CD14-positive monocyte (primary cell): Measurements from ENCODE around the gene TENM3. TPM values are rescaled to one million over a fixed set of nuclear protein-coding genes. Genes with fewer than 3 reads are reported as not detected.

Experiments used
- DNase-seq, 3 donors: peaks; one replicate each; pipeline ENCODE4 v3.0.0-alpha.2; 2011 to 2022
- H2AFZ ChIP-seq: 2 replicates; pipeline ENCODE4 v1.6.0; 2012; ENCODE audit warnings: mild to moderate bottlenecking, low read depth, low read length, inconsistent platforms; ENCODE audit not compliant: insufficient read depth, poor library complexity, severe bottlenecking
- H3K27ac ChIP-seq, 2 donors: 1 replicate in 1 of 2; 2 replicates in 1 of 2; pipeline ENCODE4 v1.5.1; 2012 to 2013; ENCODE audit warnings: low read length in 2 of 2, control low read depth in 1 of 2, inconsistent platforms in 1 of 2, low read depth in 1 of 2, mild to moderate bottlenecking in 1 of 2
- H3K27me3 ChIP-seq, 2 donors: one replicate each; pipeline versions ENCODE4 v1.6.0 to v1.6.1; 2011 to 2013; ENCODE audit warnings: low read length in 2 of 2; ENCODE audit not compliant: control insufficient read depth in 2 of 2, insufficient read depth in 2 of 2
- H3K36me3 ChIP-seq, 2 donors: replicated peaks in 1 of 2; 1 replicate in 1 of 2; 2 replicates in 1 of 2; pipeline versions ENCODE4 v1.5.1 to v1.6.1; 2012 to 2013; ENCODE audit warnings: low read length in 2 of 2, control low read depth in 1 of 2, inconsistent platforms in 1 of 2, mild to moderate bottlenecking in 1 of 2; ENCODE audit not compliant: insufficient read depth in 2 of 2, control insufficient read depth in 1 of 2
- H3K4me1 ChIP-seq, 2 donors: 1 replicate in 1 of 2; 2 replicates in 1 of 2; pipeline versions ENCODE4 v1.5.1 to v1.6.1; 2012 to 2013; ENCODE audit warnings: low read length in 2 of 2, control low read depth in 1 of 2, inconsistent platforms in 1 of 2, mild to moderate bottlenecking in 1 of 2, moderate library complexity in 1 of 2; ENCODE audit not compliant: insufficient read depth in 2 of 2, control insufficient read depth in 1 of 2
- H3K4me2 ChIP-seq: replicated peaks from 2 replicates; pipeline ENCODE3; 2012; ENCODE audit warnings: low read length, moderate library complexity, mild to moderate bottlenecking; ENCODE audit not compliant: poor library complexity, severe bottlenecking; ENCODE audit errors: extremely low read depth
- H3K4me3 ChIP-seq, 3 experiments: fragments of 200-600 bp in 1 of 3; sonication (generic) in 1 of 3; replicated peaks in 1 of 3; 1 replicate in 2 of 3; 2 replicates in 1 of 3; pipeline ENCODE4 v1.5.1; 2011 to 2013; ENCODE audit warnings: low read length in 3 of 3, mild to moderate bottlenecking in 3 of 3, control low read depth in 2 of 3, low read depth in 2 of 3, inconsistent platforms in 1 of 3, moderate library complexity in 1 of 3
- H3K79me2 ChIP-seq: 2 replicates; pipeline ENCODE4 v1.6.0; 2012; ENCODE audit warnings: mild to moderate bottlenecking, control low read depth, inconsistent platforms, low read length, moderate library complexity; ENCODE audit not compliant: insufficient read depth
- H3K9ac ChIP-seq: 2 replicates; pipeline ENCODE4 v1.6.0; 2017; ENCODE audit warnings: low read length, mild to moderate bottlenecking; ENCODE audit not compliant: insufficient read depth, poor library complexity, severe bottlenecking
- H3K9me3 ChIP-seq, 2 donors: replicated peaks in 1 of 2; 1 replicate in 1 of 2; 2 replicates in 1 of 2; pipeline versions ENCODE4 v1.5.1 to v1.6.1; 2012 to 2013; ENCODE audit warnings: low read length in 2 of 2, control low read depth in 1 of 2; ENCODE audit not compliant: control insufficient read depth in 1 of 2, insufficient read depth in 1 of 2
- H4K20me1 ChIP-seq: 2 replicates; pipeline ENCODE4 v1.6.0; 2012; ENCODE audit warnings: mild to moderate bottlenecking, low read length, control low read depth, moderate library complexity; ENCODE audit not compliant: insufficient read depth
- H3K27ac Mint-ChIP-seq, 7 donors: one replicate each; pipeline ENCODE4 v1.8.0; 2020; ENCODE audit warnings: mild to moderate bottlenecking in 7 of 7, mixed read lengths in 7 of 7, moderate library complexity in 6 of 7, inconsistent platforms in 2 of 7
- H3K27me3 Mint-ChIP-seq, 3 donors: one replicate each; pipeline ENCODE4 v1.8.0; 2021 to 2022; ENCODE audit warnings: low read depth in 3 of 3, mild to moderate bottlenecking in 3 of 3, mixed read lengths in 3 of 3, moderate library complexity in 3 of 3, inconsistent platforms in 1 of 3
- H3K36me3 Mint-ChIP-seq, 2 donors: one replicate each; pipeline ENCODE4 v1.8.0; 2020; ENCODE audit warnings: mixed read lengths in 2 of 2, inconsistent platforms in 1 of 2, mild to moderate bottlenecking in 1 of 2
- H3K4me1 Mint-ChIP-seq: one replicate; pipeline ENCODE4 v1.8.0; 2020; ENCODE audit warnings: mild to moderate bottlenecking, mixed read lengths
- H3K4me3 Mint-ChIP-seq, 2 donors: one replicate each; pipeline ENCODE4 v1.8.0; 2020; ENCODE audit warnings: mild to moderate bottlenecking in 2 of 2, mixed read lengths in 2 of 2, moderate library complexity in 1 of 2
- H3K9me3 Mint-ChIP-seq, 7 donors: one replicate each; pipeline ENCODE4 v1.8.0; 2020 to 2022; ENCODE audit warnings: mixed read lengths in 7 of 7, mild to moderate bottlenecking in 6 of 7, moderate library complexity in 6 of 7, inconsistent platforms in 2 of 7
- CTCF ChIP-seq: fragments of 200-600 bp; IDR thresholded peaks from one replicate; pipeline ENCODE4 v1.8.0; 2022; ENCODE audit warnings: antibody characterized with exemption, mild to moderate bottlenecking
- WGBS: methylation state at CpG from one replicate; pipeline ENCODE4 v1.1.5; 2013; ENCODE audit warnings: missing lambda C conversion rate; ENCODE audit not compliant: insufficient coverage; 5-methylcytosine and 5-hydroxymethylcytosine counted together
- intact Hi-C, 2 donors: fragments of 100-400 bp; cut with micrococcal nuclease; formaldehyde crosslinking; loops; one replicate each; pipeline versions ENCODE4 v1.15.0 to v1.15.1; 2023
- polyA plus RNA-seq, 3 donors: library from polyadenylated mRNA; depleted of rRNA in 1 of 3; unstranded in 2 of 3; stranded (reverse) in 1 of 3; fragments of 300-500 nt in 2 of 3; fragments of >200 nt in 1 of 3; fragmentation: Illumina TruSeq in 2 of 3; gene quantifications; 1 replicate in 2 of 3; 2 replicates in 1 of 3; pipeline ENCODE4 v1.2.3, GENCODE V29; 2012 to 2021

The TENM3 gene
- polyA plus RNA-seq, 3 donors = not detected

DNA sequence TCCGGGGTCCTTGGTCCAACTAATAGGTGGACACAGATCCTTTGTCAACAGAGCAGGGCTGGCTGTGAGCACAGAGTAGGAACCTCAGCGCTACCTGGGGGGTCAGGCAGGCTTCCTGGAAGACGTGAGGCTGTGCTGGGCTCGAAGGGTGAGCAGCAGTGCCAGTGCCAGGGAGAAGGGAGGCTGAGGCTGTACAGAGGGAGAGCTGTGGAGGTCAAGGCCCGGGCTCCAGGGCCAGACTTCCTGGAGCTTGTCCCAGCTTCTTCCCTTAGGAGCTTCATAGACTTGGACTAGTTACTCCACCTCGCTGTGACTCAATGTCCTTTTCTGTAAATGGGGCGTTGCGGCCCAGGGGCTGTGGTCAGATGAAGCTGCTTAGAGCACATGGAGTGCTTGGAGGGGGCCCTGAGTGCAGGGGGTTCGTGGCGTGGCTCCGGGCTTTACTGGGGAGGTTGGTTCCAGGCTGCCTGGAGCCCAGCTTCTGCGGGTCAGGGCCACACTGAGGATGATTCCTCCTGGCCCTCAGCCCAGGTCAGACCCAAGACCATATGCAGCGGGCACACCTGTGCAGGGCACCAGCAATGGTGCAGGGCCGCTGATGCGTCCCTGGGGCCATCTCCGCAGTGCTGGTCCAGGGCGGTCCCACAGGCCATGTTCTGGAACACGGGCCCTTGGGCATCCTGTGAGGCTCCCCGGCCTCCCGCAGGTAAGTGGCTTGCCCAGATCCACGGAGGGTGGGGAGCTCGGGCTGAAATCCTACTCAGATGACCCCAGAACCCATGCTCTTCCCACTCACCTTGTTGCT is 575.9 kb downstream of the TENM3 start:
- H3K27me3 Mint-ChIP-seq = peaks cover 0 to 4% (median 2%) of the 10 kb centered on the region in 3 donors
- intact Hi-C loops = no loop called here
- Histone ChIP-seq H4K20me1 (no peaks in the 10 kb centered on the region), H3K27ac (no peak overlapping the region), H3K9ac (no peak overlapping the region), H3K9me3 (no peaks in the 10 kb centered on the region), H3K27me3 (no peaks in the 10 kb centered on the region), H3K36me3 (no peaks in the 10 kb centered on the region), H3K4me2 (no peak overlapping the region), H3K4me1 (peaks cover 6 to 12% of the 10 kb centered on the region in 2 donors), H3K79me2 (no peaks in the 10 kb centered on the region), H3K4me3 (no peak overlapping the region), H2AFZ (no peak overlapping the region)
- H3K36me3 Mint-ChIP-seq = no peaks in the 10 kb centered on the region
- TF ChIP-seq CTCF = no peak
- H3K4me1 Mint-ChIP-seq = peaks cover 11% of the 10 kb centered on the region
- no peak for DNase-seq
- WGBS = 94% methylated on average over 22 of the region's 22 CpGs
- H3K27ac Mint-ChIP-seq = no peak overlapping the region
- H3K9me3 Mint-ChIP-seq = peaks cover 0 to 2% (median 0%) of the 10 kb centered on the region in 7 donors
- no peak overlapping the region for H3K4me3 Mint-ChIP-seq

- Mint-ChIP-seq H3K27me3 (peaks cover 0 to 2% (median 0%) of the 10 kb centered on the region in 3 donors), H3K4me1 (peaks cover 11% of the 10 kb centered on the region), H3K27ac (no peak overlapping the region), H3K4me3 (no peak overlapping the region), H3K9me3 (peaks cover 0 to 2% (median 0%) of the 10 kb centered on the region in 7 donors), H3K36me3 (no peaks in the 10 kb centered on the region)
- H3K79me2 ChIP-seq = no peaks in the 10 kb centered on the region
- no peak overlapping the region for H3K9ac ChIP-seq
- H3K27me3 ChIP-seq = no peaks in the 10 kb centered on the region
- intact Hi-C loops = no loop called here
- no peaks in the 10 kb centered on the region for H4K20me1 ChIP-seq
- no peak for TF ChIP-seq CTCF
- 98% methylated on average over 6 of the region's 7 CpGs for WGBS
- no peak for DNase-seq
- H3K4me2 ChIP-seq = no peak overlapping the region
- H3K27ac ChIP-seq = no peak overlapping the region
- H3K4me3 ChIP-seq = no peak overlapping the region
- H3K9me3 ChIP-seq = no peaks in the 10 kb centered on the region
- H2AFZ ChIP-seq = no peak overlapping the region
- H3K4me1 ChIP-seq = peaks cover 6 to 12% of the 10 kb centered on the region in 2 donors
- H3K36me3 ChIP-seq = no peaks in the 10 kb centered on the region
Measured at GRCh38 chr4:182819751-182820150, 576.5 kb downstream of the TENM3 start.
